Retina (tissue), 1 donor: Measurements from ENCODE around the gene CTNNA1.
A peak's percentile ranks its signal among the peaks of the same experiment; 100 is the strongest.
"Not testable (repeated sequence)": the region's sequence is repeated elsewhere in the genome, so short reads cannot be mapped to it uniquely, and the experiment has no call there.

Experiments
- DNase-seq: peaks from one replicate; pipeline ENCODE4 v3.0.0-alpha.2; 2016

CTNNA1 gene

GRCh38 chr5:138724470-138725146, 28.6 kb upstream of the CTNNA1 start:
- DNase-seq: no peak

GRCh38 chr5:138725153-138725817, 27.9 kb upstream of the CTNNA1 start:
- DNase-seq: peak; percentile 64

- DNase-seq: no peak
These were observed 27.3 kb upstream of the CTNNA1 start for GRCh38 chr5:138725818-138726416.

DNA sequence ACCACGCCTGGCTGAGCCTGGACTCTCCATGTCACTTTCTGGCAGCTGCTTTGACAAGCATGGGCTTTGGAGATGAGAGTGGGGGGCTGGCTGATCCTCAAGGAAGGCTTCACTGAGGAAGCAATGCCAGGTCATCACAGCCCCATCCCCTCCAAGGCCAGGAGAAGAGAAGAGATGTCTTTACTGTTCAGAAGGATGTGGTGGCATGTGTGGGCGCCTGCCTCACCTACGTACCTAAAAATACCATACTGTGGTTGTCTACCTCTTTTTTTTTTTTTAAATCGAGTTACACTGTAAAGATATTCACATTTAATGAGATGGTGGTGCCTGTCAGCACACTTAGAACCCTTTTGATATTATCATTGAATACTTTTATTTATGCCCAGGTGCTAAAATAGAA, 26.4 kb upstream of the CTNNA1 start:
- DNase-seq: no peak

DNA sequence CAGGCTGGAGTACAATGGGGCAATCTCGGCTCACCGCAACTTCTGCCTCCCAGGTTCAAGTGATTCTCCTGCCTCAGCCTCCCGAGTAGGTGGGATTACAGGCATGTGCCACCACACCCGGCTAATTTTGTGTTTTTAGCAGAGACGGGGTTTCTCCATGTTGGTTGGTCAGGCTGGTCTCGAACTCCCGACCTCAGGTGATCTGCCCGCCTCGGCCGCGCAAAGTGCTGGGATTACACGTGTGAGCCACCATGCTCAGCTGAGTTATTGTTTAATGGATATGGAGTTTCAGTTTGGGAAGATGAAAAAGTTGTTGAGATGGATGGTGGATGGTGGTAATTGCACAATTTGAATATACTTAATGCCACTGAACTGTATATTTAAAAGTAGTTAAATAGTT, 22.7 kb upstream of the CTNNA1 start:
- DNase-seq: not testable (repeated sequence)

GRCh38 chr5:138732466-138732865, 20.8 kb upstream of the CTNNA1 start:
- no peak for DNase-seq

DNA sequence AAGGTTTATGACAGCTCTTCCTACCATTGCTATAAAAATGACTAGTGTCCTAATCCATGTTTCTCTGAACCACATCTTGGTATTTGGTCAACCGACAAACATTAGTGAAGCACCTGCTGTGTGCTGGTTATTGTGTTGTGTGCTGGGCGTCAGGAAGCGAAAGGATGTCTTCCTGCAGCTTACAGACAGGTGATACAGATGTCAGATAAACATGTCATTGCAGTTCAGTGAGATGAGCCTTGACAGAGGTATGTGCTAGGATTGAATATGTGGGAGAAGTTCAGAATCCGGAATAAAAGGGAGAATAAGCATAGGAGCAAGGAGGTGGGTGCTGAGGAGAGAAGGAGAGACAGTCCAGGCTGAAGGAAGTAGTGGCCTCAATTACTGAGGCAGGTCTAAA, 20.3 kb upstream of the CTNNA1 start:
- DNase-seq: no peak

DNA sequence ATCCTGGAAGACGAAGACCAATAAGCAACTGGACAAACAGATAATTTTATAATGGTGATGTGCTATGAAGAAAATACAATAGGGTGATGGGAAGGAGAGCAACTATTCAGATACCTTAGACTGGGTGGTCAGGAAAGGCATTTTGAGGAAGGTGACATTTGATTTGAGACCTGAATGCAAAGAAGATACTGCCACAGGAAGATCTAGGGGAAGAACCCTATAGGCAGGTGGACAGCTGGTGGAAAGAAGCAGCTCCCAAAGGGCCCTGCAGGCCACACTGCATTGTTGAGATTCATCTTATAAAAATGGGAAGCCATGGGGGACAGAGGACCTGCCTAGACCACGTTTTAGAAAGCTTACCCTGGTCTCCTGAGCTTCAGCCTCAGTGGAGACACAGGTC, 19.7 kb upstream of the CTNNA1 start:
- DNase-seq: no peak

DNA sequence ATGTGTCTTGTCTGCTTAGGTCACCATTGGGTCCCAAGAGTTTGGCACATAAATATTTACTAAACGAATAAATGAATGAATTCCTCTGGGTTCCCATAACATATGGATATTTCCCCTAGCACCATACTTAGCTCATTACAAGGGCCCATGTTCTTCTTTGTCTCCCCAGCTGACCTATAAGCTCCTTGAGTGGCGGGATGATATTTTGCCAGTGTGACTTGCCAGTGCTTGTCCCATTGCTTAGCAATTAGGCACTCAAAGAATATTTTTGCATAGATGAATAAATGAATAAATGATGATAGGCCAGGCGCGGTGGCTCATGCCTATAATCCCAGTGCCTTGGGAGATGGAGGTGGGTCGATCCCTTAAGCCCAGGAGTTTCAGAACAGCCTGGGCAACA, 16.9 kb upstream of the CTNNA1 start:
- no peak for DNase-seq

GRCh38 chr5:138737494-138738265, 15.5 kb upstream of the CTNNA1 start:
- DNase-seq: no peak

DNA sequence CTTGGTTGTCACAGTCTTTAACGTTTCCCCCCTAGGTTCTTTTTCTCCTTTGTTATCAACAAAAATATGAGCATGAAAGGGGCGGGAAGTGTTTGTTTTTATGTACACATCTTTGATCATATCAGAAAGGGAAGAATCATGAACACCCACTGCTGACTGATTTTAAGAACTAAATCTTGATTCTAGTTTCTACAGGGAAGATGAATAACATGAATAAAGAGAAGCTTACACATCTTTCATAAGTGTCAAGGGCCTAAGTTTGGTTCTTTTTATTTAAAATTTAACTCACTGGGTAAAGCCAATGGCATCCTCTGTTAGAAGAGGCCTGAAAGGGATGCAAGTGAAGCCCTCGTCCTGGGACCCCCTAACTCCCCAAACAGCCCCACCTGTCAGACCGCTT, 14.8 kb upstream of the CTNNA1 start:
- DNase-seq: no peak

DNA sequence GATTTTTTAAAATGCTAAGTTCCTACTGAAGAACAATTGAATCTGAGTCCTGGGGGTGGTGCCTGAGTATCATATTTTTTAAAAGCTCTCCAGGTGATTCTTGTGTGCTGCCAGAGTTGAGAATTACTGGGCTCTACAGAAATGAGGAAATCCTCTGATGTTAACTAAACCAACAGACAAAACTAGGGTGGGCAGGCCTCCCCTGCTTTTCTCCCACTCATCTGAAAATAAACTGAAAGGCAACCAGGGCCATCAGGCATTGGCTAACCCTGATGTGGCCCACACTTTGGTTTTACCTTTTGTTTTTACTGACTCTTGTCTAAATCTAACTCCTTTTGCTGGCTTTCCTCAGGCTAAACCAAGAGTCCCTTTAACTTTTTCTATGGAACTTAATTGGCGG, 13.3 kb upstream of the CTNNA1 start:
- no peak for DNase-seq

- DNase-seq: peak; percentile 65
These were observed 9.7 kb upstream of the CTNNA1 start for GRCh38 chr5:138743484-138743883.

DNA sequence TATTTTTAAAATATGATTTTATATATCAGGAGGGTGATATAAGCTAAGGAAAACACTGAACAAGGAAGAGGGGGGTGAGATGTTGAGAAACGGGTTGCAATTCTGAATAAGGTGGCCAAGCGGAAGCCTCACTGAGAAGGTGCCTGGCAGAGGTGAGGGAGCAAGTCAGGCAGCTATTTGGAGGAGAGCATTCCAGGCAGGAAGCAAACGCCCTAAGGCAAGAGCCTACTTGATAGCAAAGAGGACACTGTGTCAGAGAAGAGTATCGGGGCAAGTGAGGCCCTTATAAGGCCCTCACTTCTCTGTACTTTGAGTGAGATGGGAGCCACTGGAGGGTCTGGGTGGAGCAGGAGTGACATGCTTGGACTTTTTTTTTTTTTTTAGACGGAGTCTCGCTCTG, 8.0 kb upstream of the CTNNA1 start:
- no peak for DNase-seq

- no peak for DNase-seq
These were observed 4.6 kb upstream of the CTNNA1 start for GRCh38 chr5:138748630-138749081.

GRCh38 chr5:138751344-138751743, 1.9 kb upstream of the CTNNA1 start:
- not testable (repeated sequence) for DNase-seq

DNA sequence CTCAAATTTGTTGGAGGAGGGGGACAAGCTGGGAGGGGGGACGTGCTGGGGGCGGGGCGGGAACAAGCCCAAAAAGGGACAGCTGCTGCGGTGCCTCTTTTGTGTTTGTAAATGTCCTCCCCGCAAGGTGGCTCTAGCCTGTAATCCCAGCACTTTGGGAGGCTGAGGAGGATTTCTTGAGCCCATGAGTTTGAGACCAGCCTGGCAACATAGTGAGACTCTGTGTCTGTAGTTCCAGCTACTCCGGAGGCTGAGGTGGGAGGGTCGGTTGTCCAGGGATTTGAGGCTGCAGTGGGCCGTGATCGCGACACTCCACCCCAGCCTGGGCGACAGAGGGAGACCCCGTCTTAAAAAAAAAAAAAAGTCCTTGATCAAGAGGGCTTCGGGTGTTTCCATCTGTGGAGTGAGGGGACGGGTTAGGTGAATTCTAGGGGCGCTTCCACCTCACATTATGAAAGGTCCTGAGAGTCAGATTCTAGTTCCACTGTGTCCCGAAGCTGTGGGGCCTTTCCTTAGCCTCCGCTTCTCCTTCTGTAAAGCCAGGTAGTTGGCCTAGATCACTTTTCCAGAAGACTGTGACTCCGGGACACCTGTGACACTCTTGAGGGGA, 779 bp upstream of the CTNNA1 start:
- peak; percentile 32 for DNase-seq

GRCh38 chr5:138753794-138754698, 821 bp downstream of the CTNNA1 start:
- DNase-seq: peak; percentile 83

DNA sequence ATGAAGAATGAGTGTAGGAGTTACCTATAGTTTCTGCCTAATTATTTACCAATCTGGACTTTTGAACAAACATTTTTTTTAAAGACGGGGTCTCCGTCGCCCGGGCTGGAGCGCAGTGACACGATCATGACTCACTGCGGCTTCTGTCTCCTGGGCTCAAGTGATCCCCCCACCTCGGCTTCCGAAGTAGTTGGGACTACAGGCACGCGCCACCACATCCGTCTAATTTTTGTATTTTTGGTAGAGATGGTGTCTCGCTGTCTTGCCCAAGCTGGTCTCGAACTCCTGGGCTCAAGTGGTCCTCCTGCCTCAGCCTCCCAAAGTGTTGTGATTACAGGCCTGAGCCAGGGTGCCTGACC, 1.5 kb downstream of the CTNNA1 start:
- no peak for DNase-seq

DNA sequence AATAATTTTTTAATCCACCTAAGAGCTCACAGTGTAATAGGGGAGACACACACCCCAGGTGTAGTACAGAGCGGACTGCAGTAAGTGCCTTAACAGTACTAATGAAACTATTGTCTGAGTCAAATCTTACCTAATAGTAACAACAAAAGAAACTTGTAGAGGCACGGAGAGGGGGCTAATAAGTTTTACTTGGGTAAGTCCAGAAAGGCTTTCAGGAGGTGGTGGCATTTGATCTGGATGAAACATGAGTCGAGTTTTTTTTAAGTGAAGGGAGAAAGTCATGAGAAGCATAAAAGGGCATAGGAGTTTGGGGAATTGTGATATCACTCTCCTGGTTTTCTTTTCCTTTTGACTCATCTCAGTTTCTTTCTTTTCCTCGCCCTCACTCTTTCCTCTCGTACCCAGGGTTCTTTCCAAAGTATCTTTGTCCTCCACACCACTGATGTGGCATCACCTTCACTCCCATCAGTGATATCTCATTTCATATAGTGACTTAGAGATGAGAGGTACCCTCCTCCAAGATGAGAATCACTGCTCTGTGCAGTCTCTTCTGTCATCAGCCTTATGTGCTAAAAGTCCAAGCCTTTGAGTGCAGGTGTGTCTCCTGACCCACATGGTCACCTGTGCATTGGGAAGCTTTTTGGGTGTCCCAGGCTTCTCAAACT, 2.0 kb downstream of the CTNNA1 start:
- no peak for DNase-seq

- DNase-seq: no peak
These were observed 4.0 kb downstream of the CTNNA1 start for GRCh38 chr5:138757061-138757776.
